H1 (cell line): Measurements from ENCODE around the gene ATP5MC2. TPM values are rescaled to one million over a fixed set of nuclear protein-coding genes. Genes with fewer than 3 reads are reported as not detected.

Experiments used
- CHD7 ChIP-seq: fragments of 300-600 bp; sonication (generic); IDR thresholded peaks from 2 replicates; pipeline ENCODE4 v1.7.1; 2012; ENCODE audit warnings: low read length, moderate library complexity, mild to moderate bottlenecking, inconsistent platforms; ENCODE audit not compliant: insufficient replicate concordance
- polyA plus RNA-seq, 7 experiments: library from polyadenylated mRNA; depleted of rRNA in 3 of 7; stranded (reverse) in 5 of 7; unstranded in 2 of 7; fragments of >200 nt in 5 of 7; fragments of 200-250 nt in 2 of 7; gene quantifications; 1 replicate in 5 of 7; 2 replicates in 1 of 7; 4 replicates in 1 of 7; pipeline versions ENCODE4 v1.2.1 to v1.2.3, GENCODE V29; 2011 to 2013; ENCODE audit warnings: missing spikeins in 2 of 7, mixed read lengths in 2 of 7
- total RNA-seq: library from RNA; stranded (reverse); fragmentation: NEBNext Ultra II Directional; extraction: Animal tissue kit (Norgen Biotek cat#: 25700); gene quantifications from 2 replicates; pipeline ENCODE4 v1.2.1, GENCODE V29; 2021

Gene ATP5MC2
- total and polyA plus RNA-seq, 2 of the 8 experiments (the other 6 are each of a cell fraction or from before 2014, with no cell fraction given), result 408 to 952 TPM

DNA sequence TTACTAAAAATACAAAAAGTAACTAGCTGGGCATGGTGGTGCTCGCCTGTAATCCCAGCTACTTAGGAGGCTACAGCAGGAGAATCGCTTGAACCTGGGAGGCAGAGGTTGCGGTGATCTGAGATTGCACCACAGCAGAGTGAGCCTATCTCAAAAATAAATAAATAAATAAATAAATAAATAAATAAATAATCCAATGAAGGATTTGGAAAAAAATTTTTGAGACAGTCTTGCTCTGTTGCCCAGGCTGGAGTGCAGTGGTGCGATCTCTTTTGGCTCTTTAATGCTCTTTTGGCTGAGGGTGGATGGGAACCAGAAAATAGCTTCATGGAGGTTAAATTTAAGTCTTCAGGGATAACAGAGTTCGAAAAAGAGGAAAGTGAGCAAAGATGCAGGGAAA lies 11.7 kb downstream of the ATP5MC2 start (continued):
- no peak for TF ChIP-seq CHD7
